Epidermal melanocyte (primary cell): ENCODE data around the gene NCOA7.

Source experiments
- DNase-seq: peaks from one replicate; pipeline ENCODE4 v3.0.0; 2011; ENCODE audit warnings: low spot score; ENCODE audit not compliant: insufficient read length

NCOA7 gene

GRCh38 chr6:125810445-125810844 lies 19.7 kb downstream of the NCOA7 start:
- DNase-seq, result no peak

- DNase-seq, result no peak
Measured at GRCh38 chr6:125811259-125811658, 20.5 kb downstream of the NCOA7 start.

- DNase-seq, result peak; percentile 34
Measured at GRCh38 chr6:125812394-125813292, 21.9 kb downstream of the NCOA7 start.

- DNase-seq, result no peak
Measured at GRCh38 chr6:125814481-125814880, 23.7 kb downstream of the NCOA7 start.

GRCh38 chr6:125815080-125815910 lies 24.5 kb downstream of the NCOA7 start:
- DNase-seq, result no peak

- DNase-seq, result no peak
Measured at GRCh38 chr6:125816828-125817280, 26.1 kb downstream of the NCOA7 start.

- no peak for DNase-seq
Measured at GRCh38 chr6:125818225-125818657, 27.5 kb downstream of the NCOA7 start.

GRCh38 chr6:125818772-125819260 lies 28.1 kb downstream of the NCOA7 start:
- DNase-seq, result no peak

GRCh38 chr6:125819535-125820326 lies 29.0 kb downstream of the NCOA7 start:
- DNase-seq, result no peak

GRCh38 chr6:125821825-125822281 lies 31.1 kb downstream of the NCOA7 start:
- peak; percentile 69 for DNase-seq

- no peak for DNase-seq
Measured at GRCh38 chr6:125823180-125823579, 32.4 kb downstream of the NCOA7 start.

GRCh38 chr6:125824946-125825771 lies 34.4 kb downstream of the NCOA7 start:
- no peak for DNase-seq

- no peak for DNase-seq
Measured at GRCh38 chr6:125826695-125827463, 36.1 kb downstream of the NCOA7 start.

- no peak for DNase-seq
Measured at GRCh38 chr6:125827788-125828320, 37.1 kb downstream of the NCOA7 start.

- DNase-seq, result no peak
Measured at GRCh38 chr6:125828476-125829039, 37.8 kb downstream of the NCOA7 start.

GRCh38 chr6:125829433-125829832 lies 38.7 kb downstream of the NCOA7 start:
- no peak for DNase-seq

- no peak for DNase-seq
Measured at GRCh38 chr6:125831659-125832058, 40.9 kb downstream of the NCOA7 start.

- no peak for DNase-seq
Measured at GRCh38 chr6:125832391-125833117, 41.8 kb downstream of the NCOA7 start.
